ENCODE data around the gene FEZF1. TPM values are rescaled to one million over a fixed set of nuclear protein-coding genes. Genes with fewer than 3 reads are reported as not detected.

Gene FEZF1
- total and polyA plus RNA-seq, 4 donors = not detected

DNA sequence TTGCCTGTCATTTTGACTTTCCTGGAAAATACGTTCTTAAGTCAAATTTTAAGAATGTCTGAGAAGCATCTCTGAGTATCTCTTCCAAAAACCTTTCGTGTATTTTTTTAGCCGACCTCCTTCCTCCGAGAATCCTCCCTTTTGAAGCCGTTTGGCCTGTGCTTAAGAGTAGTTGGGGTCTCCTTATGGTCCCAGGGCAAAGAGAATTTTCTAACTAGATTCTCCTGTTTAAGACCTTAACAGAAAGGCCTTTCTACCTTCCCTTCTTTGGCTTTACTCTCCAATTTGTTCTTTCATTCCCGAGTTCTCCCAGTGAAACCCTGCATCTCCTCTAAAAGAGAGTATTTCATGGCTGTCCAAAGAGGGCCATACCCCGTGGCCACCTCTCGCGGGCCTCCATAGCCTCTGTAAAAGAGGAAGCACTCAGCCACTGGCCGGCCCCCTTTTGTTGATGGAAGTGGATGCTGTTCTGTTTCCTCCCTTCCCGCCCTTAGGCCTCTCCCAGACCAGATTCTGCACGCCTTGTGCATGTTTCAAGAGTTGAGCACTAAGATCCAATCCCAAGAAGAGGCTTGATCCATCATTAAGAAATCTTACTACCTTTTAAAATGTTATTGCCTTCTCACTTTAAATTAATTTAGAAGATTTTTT, 6.6 kb upstream of the FEZF1 start:
- intact Hi-C loops (cut with DNase I) = no loop called here
- DNase-seq (no peak), ATAC-seq (ENCODE audit: low FRiP score) (no peak)
- H3K4me1 ChIP-seq (ENCODE audit: control insufficient read depth in 1 of 2, insufficient read depth in 2 of 2, low read length in 2 of 2) = no peaks in the 10 kb centered on the region
- H3K4me3 ChIP-seq (ENCODE audit: low read length in 2 of 2) = no peak overlapping the region
- H3K9me3 ChIP-seq (ENCODE audit: control insufficient read depth, low read length) = no peaks in the 10 kb centered on the region
- no peak overlapping the region for H3K27ac ChIP-seq (ENCODE audit: low read depth in 1 of 2, low read length in 2 of 2)
- H3K27me3 ChIP-seq (ENCODE audit: control insufficient read depth in 1 of 2, insufficient read depth in 2 of 2, low read length in 1 of 2) = peaks cover 0 to 4% of the 10 kb centered on the region in 2 donors
- 74 to 83% methylated on average over 12 of the region's 12 CpGs for WGBS, 2 donors
- no peaks in the 10 kb centered on the region for H3K36me3 ChIP-seq (ENCODE audit: control insufficient read depth in 1 of 2, insufficient read depth in 2 of 2, low read length in 1 of 2)

DNA sequence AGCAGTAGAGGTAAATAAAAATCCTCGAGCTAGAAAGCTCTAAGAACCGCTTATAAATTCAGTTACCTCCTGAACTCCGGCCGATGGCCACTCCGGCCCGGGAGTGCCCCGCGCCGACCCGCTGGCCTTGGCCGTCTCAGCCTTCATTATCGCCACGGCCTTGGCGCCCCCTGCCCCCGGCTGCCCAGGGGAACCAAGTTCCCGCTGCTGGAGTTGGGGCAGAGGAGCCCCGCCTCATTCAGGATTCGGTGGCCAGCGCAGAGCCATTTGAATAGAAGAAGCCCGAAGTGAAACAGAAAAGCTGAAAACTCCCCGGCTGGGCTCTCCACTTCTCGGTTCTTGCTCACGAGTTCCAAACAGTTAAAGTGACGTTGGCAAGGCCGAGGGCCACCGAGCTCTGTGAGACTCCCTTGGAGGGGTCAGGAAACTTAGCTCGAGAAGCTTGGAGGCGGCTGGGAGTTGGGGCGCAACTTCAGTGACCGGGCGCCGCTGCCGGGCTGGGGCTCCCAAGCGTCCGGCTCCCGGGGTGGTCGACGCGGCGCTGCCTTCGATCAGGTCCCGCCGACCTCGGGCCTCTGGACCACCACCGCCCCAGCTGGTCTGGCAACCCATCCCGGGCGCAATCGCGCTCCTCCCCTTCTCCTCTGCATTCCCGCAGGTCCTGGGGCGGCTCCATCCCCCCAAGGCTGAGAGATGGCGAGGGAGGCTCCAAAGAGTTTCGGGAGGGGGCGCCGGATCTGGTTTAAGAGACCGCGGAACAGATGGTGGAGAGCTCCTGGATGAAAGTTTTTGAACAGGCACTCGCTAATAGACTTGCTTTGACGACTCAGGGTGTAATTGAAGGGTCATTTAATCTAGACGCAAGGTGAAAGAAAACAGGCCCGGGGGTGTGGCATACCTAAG, 5.8 kb upstream of the FEZF1 start:
- Histone ChIP-seq H3K27ac (ENCODE audit: low read depth in 1 of 2, low read length in 2 of 2) (no peak overlapping the region), H3K9me3 (ENCODE audit: control insufficient read depth, low read length) (no peaks in the 10 kb centered on the region), H3K4me3 (ENCODE audit: low read length in 2 of 2) (peak overlapping the region in 1 of 2 donors; percentile 45), H3K36me3 (ENCODE audit: control insufficient read depth in 1 of 2, insufficient read depth in 2 of 2, low read length in 1 of 2) (no peaks in the 10 kb centered on the region), H3K4me1 (ENCODE audit: control insufficient read depth in 1 of 2, insufficient read depth in 2 of 2, low read length in 2 of 2) (no peaks in the 10 kb centered on the region), H3K27me3 (ENCODE audit: control insufficient read depth in 1 of 2, insufficient read depth in 2 of 2, low read length in 1 of 2) (peaks cover 0 to 2% of the 10 kb centered on the region in 2 donors)
- peak; percentile 26 for ATAC-seq (ENCODE audit: low FRiP score)
- DNase-seq = peak in 1 of 2 donors; percentile 44
- WGBS, 2 donors = 6 to 12% methylated on average over 59 to 61 of the region's 61 CpGs
- intact Hi-C loops (cut with DNase I) = no loop called here

DNA sequence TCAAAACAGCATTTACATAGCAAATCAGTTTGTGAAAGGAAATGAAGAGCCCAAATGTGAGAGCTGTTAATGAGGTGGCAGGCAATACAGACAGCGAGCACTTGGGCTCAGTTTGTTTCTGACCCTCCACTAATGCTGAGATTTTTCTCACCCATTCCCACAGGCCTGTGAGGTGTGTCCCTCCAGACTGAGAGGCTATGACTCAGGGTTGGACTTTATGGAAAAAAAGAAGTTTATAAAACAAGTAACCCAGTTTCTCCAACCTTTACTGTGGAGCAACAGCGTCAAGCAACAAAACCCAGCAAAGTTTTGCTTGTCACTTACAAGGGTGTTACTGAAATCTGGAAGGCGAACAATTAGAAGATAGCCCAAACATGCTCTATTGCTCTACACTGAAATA, 4.9 kb upstream of the FEZF1 start:
- H3K9me3 ChIP-seq (ENCODE audit: control insufficient read depth, low read length) = no peaks in the 10 kb centered on the region
- DNase-seq = no peak
- no peaks in the 10 kb centered on the region for H3K36me3 ChIP-seq (ENCODE audit: control insufficient read depth in 1 of 2, insufficient read depth in 2 of 2, low read length in 1 of 2)
- no peak for ATAC-seq (ENCODE audit: low FRiP score)
- H3K27me3 ChIP-seq (ENCODE audit: control insufficient read depth in 1 of 2, insufficient read depth in 2 of 2, low read length in 1 of 2) = peaks cover 0 to 2% of the 10 kb centered on the region in 2 donors
- H3K27ac ChIP-seq (ENCODE audit: low read depth in 1 of 2, low read length in 2 of 2) = no peak overlapping the region
- 50 to 60% methylated on average over 3 of the region's 3 CpGs for WGBS, 2 donors
- no peak overlapping the region for H3K4me3 ChIP-seq (ENCODE audit: low read length in 2 of 2)
- H3K4me1 ChIP-seq (ENCODE audit: control insufficient read depth in 1 of 2, insufficient read depth in 2 of 2, low read length in 2 of 2) = no peaks in the 10 kb centered on the region
- intact Hi-C loops (cut with DNase I) = no loop called here

DNA sequence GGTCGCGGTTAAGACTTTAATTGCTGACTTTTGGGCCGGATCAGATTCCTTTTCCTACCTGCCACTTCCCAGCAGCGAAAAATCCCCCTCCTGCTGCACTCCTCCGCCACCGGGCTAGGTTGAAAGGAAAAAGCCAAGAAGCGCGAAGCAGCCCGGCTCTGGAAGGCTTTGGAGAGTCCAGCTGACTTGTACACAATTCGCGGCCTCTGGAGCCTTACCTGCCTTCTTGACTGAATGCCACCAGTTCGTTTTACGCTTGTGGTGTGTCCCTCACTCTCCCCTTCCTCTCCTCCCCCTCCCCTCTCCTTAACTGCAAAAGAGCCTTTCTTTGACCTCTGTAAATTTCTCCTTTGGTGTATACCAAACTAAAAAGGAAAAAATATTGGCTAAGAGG, 2.7 kb upstream of the FEZF1 start:
- no peak for DNase-seq
- Histone ChIP-seq H3K4me1 (ENCODE audit: control insufficient read depth in 1 of 2, insufficient read depth in 2 of 2, low read length in 2 of 2) (no peaks in the 10 kb centered on the region), H3K27ac (ENCODE audit: low read depth in 1 of 2, low read length in 2 of 2) (no peak overlapping the region), H3K4me3 (ENCODE audit: low read length in 2 of 2) (no peak overlapping the region), H3K36me3 (ENCODE audit: control insufficient read depth in 1 of 2, insufficient read depth in 2 of 2, low read length in 1 of 2) (no peaks in the 10 kb centered on the region), H3K9me3 (ENCODE audit: control insufficient read depth, low read length) (no peaks in the 10 kb centered on the region), H3K27me3 (ENCODE audit: control insufficient read depth in 1 of 2, insufficient read depth in 2 of 2, low read length in 1 of 2) (peaks cover 0 to 2% of the 10 kb centered on the region in 2 donors)
- WGBS, 2 donors = 27 to 32% methylated on average over 13 of the region's 13 CpGs
- ATAC-seq (ENCODE audit: low FRiP score) = no peak
- intact Hi-C loops (cut with DNase I) = no loop called here

DNA sequence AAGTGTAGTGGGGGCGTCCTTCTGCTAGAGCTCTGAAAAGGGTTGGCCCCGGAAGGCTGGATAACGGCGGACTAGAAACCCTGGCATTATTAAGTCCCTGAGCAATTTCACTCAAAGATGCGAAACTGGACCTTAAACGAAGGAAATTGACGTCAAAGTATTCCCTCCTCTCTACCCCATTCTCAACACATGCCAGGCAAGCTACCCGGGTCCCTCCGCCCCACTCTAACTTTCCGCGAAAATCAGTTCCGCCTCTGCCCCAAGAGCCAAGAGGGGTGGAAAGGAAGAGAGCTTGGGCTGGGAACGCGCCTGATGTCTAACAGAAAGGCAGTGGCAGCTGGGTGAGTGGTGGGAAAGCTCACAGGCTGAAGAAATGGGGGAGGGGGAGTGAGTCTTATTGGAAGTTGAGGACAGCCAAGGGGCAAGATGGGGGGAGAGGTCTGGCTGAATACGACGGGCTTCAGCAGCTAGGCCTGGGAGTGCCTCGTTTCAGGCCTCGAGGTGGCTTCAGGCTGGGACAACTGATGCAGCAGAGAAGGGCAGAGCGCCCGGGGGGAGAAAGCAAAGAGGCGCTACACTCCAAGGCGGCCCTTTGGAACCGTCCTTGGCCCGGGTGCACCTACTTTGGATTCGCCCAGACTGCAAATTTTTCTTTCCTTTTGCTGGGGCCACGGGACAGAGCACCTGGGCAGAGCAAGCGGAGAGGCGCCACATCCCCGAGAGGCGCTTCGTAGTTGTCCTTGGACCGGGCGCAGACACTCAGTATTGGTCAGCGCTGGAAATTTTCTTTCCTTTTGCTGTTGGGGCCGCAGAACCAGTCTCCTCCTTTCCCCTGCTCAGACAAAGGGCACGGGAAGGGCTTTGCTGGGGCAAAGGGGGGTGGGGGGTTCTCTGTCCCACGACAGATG, 2.0 kb upstream of the FEZF1 start:
- Histone ChIP-seq H3K4me1 (ENCODE audit: control insufficient read depth in 1 of 2, insufficient read depth in 2 of 2, low read length in 2 of 2) (no peaks in the 10 kb centered on the region), H3K36me3 (ENCODE audit: control insufficient read depth in 1 of 2, insufficient read depth in 2 of 2, low read length in 1 of 2) (no peaks in the 10 kb centered on the region), H3K4me3 (ENCODE audit: low read length in 2 of 2) (no peak overlapping the region), H3K27ac (ENCODE audit: low read depth in 1 of 2, low read length in 2 of 2) (no peak overlapping the region), H3K27me3 (ENCODE audit: control insufficient read depth in 1 of 2, insufficient read depth in 2 of 2, low read length in 1 of 2) (peaks cover 0 to 5% of the 10 kb centered on the region in 2 donors), H3K9me3 (ENCODE audit: control insufficient read depth, low read length) (no peaks in the 10 kb centered on the region)
- ATAC-seq (ENCODE audit: low FRiP score) (peak; percentile 17), DNase-seq (no peak)
- intact Hi-C loops (cut with DNase I) = no loop called here
- 13 to 17% methylated on average over 37 of the region's 37 CpGs for WGBS, 2 donors

DNA sequence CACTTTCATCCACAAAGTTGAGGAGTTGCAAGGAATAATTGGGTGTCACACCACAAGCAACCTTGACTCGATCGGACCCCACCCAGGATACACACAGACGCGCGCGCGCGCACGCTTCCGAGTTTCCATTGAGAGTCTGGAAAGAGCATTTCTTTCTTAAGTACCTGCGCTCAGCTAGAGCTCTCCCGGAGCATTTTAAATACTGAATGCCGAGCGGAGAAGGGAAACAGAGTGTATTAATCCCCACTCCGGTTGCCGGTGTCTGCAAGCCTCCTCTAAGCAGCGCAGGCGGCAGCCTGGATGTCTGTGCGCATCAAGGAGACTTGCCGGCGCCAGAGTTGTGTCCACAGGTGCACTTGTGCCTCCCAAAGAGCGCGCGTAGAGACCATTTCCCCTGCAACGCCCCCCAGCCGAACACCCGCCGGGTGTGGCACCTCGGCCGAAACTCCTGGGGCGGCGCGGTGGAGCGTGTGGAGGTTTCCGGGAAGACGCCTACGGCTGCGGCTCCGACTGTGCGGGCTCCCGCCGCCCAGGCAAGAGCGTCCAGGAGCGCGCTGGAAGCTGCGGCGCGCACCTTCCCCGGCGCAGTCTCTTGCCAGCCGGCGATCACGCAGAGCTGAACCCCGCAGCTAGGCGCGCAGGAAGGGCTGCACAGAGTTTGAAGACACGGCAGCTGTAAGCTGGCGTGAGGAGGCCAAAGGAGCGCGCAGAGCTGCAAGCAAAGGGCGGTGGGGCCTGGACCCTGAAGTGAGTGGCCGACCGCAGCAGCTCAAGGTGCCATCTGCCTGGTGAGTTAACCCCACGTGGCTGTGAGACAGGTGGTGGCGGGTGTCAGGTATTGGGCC, 1.1 kb upstream of the FEZF1 start:
- no peak overlapping the region for H3K27ac ChIP-seq (ENCODE audit: low read depth in 1 of 2, low read length in 2 of 2)
- WGBS, 2 donors = 2 to 3% methylated on average over 65 of the region's 65 CpGs
- no peak overlapping the region for H3K4me3 ChIP-seq (ENCODE audit: low read length in 2 of 2)
- peak; percentile 25 to 71 for DNase-seq
- intact Hi-C loops (cut with DNase I) = no loop called here
- H3K9me3 ChIP-seq (ENCODE audit: control insufficient read depth, low read length) = no peaks in the 10 kb centered on the region
- no peak for ATAC-seq (ENCODE audit: low FRiP score)
- no peaks in the 10 kb centered on the region for H3K36me3 ChIP-seq (ENCODE audit: control insufficient read depth in 1 of 2, insufficient read depth in 2 of 2, low read length in 1 of 2)
- peaks cover 0 to 3% of the 10 kb centered on the region in 2 donors for H3K27me3 ChIP-seq (ENCODE audit: control insufficient read depth in 1 of 2, insufficient read depth in 2 of 2, low read length in 1 of 2)
- H3K4me1 ChIP-seq (ENCODE audit: control insufficient read depth in 1 of 2, insufficient read depth in 2 of 2, low read length in 2 of 2) = no peaks in the 10 kb centered on the region

DNA sequence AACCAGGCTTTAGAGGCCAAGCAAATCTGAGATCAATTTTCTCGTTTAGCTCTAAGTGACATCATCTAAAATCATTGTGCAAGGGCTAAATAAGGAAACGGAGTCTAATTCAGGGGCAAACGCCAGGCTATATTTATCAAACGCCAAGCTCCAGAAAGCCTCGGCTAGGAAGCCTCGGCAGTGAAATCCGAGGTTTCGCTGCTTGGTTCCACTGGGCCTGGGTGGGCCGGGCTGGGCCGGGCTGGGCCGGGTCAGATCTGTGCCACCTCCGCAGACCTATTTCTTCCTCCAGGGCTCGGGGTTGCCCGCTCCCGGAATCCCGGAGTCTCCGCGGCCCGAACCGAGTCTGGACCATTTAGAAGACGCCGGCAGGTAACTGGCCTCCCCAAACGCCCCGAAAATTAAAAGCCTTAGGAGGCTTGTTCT, 459 bp upstream of the FEZF1 start:
- H3K9me3 ChIP-seq (ENCODE audit: control insufficient read depth, low read length) = no peaks in the 10 kb centered on the region
- H3K4me3 ChIP-seq (ENCODE audit: low read length in 2 of 2) = no peak overlapping the region
- DNase-seq (no peak), ATAC-seq (ENCODE audit: low FRiP score) (no peak)
- H3K27ac ChIP-seq (ENCODE audit: low read depth in 1 of 2, low read length in 2 of 2) = no peak overlapping the region
- peaks cover 0 to 3% of the 10 kb centered on the region in 2 donors for H3K27me3 ChIP-seq (ENCODE audit: control insufficient read depth in 1 of 2, insufficient read depth in 2 of 2, low read length in 1 of 2)
- WGBS, 2 donors = 2% methylated on average over 24 of the region's 24 CpGs
- intact Hi-C loops (cut with DNase I) = no loop called here
- no peaks in the 10 kb centered on the region for H3K36me3 ChIP-seq (ENCODE audit: control insufficient read depth in 1 of 2, insufficient read depth in 2 of 2, low read length in 1 of 2)
- no peaks in the 10 kb centered on the region for H3K4me1 ChIP-seq (ENCODE audit: control insufficient read depth in 1 of 2, insufficient read depth in 2 of 2, low read length in 2 of 2)

Measured in aorta (tissue), 5 donors.